Stimulated activated naive CD4-positive, alpha-beta T cell (primary cell): Measurements from ENCODE around the gene ARFRP1.
A peak's percentile ranks its signal among the peaks of the same experiment; 100 is the strongest.
"Not testable (repeated sequence)": the region's sequence is repeated elsewhere in the genome, so short reads cannot be mapped to it uniquely, and the experiment has no call there.

Source experiments
- DNase-seq, 6 experiments: peaks; one replicate each; lab custom pipeline; 2025; lab: John Stamatoyannopoulos, UW

The ARFRP1 gene

DNA sequence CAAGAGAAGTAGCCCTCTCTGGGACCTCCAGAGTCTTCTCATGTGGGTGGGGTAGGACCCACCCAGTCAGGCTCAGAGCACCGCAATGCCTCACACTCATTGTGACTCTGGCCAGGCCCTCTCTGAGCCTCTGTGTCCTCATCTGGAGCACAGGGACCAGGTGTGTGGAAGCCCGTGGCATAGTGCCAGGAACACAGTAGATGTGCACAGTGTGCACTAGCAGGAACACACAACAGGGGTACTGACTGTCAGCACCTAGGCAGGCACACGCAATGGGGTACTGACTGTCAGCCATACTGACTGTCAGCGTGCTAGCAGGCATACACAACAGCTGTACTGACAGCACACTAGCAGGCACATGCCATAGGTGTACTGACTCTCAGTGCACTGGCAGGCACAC lies 52.5 kb downstream of the ARFRP1 start:
- no peak for DNase-seq

DNA sequence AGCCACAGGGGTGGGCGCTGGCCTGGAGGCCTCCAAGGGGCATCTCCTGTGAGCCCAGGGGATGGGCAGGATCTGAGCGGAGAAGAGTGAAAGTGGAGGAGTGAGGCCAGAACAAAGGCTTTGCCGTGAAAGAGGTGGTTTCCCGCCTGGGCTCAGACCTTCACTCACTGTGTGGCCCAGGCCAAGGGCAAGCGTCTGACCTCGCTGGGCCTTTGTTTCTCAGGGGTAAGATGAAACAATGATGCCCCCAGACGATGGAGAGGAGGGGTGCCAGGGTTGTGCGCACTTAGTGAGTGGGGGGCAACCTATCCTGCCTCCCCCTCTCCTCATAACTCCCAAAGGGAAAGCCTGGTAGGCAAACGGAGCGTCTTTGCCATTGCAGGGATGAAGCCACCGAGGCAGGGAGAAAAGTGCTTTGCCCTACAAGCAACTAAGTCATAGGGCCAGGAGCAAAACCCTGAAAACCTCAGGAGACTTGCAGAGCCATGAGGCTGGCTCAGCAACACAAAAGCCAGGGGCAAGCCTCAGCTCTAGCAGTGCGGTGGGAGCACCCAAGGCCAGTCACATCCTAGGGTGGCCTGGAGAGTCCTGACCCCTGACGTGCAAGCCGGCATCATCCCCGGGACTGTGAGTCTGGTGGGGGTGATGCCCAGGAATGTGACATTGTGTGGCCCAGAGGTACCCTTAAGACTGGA lies 53.7 kb downstream of the ARFRP1 start:
- DNase-seq = peak in 1 of 6 experiments; percentile 9

DNA sequence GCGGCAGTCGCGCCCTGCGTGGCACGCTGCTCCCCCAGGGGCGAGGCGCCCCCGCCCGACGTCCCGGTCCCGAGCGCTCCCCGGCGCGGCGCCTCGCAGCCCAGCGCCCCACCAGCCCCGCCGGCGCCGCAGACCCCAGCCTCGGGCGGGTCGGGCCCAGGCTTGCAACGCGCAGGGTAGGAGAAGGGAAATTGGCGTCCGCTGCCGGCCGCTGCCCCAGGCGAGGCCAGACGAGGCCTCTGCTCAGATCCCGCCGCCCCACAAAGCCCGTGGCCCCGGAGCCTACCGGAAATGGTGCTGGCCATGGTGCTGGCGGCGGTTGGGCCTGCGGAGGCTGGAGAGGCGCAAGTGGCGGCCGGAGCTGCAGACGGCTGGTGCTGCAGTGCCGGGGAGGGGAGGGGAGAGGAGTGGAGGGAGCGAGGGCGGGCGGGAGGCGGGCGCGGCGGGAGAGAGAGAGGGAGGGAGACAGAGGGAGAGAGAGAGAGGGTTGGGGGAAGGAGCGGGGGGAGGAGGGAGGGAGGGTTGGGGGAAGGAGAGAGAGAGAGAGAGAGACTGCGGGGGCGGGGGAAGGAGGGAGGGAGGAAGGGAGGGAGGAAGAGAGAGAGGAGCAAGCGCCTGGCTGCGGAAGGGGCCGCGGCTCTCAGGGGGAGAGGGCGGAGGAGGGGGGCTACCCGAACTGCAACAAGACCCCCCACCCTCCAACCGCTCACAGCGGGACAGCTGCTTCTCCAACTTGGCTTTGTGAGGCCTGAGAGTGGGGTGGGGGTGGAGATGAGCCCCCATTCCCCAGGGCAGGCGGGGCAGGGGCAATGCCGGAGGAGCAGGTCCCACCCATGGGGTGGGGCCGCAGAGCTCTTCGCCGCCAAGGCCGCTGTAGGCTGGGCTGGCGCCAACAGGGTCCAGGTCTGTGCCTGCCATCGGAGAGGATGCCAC lies 54.5 kb downstream of the ARFRP1 start, which contains the start of gene STMN3:
Gene STMN3 (minus strand): TSS at position 384 of the 933 bp plus-strand sequence. CDS start 79 bp downstream, at position 305.
- DNase-seq = peak; percentile 57 to 74 (median 66)

DNA sequence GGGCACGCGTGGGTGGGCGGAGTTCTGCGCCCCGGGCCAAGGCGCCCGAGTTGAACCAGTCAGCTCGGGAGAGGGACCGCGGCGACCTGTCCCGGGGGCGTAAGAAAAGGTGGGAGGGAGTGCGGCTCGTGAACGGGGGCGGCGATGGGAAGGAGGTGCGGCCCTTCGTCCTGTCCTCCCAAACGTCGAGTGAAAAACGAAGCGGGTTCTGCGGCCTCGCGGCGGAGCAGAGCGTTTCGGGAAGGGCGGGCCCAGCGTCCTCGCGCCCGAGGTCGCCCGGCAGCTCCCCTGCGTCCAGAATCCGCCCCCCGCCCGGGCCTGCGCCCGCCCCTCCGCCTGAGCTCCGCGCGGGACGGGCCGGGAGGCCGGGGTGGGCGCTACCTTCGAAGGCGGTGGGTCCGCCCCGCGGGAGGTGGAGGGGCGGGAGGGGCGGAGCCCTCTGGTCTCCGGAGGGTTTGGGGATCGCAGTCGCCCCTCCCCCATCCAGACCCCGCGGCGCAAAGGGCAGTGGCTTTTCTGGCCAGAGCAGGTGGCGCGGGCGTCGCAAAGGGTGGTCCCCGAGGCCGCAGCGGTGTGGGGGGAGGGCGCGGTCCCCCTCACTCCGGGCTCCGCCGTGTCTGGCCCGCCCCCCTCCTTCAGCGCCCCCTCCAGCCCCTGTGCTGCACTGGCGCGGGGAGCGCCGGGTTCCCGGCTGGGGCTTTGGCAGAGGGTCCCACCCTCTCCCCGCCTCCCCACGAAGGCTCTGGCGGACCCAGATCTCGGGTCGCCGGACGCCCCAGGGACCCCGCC lies 55.4 kb downstream of the ARFRP1 start:
- DNase-seq = peak; percentile 15 to 62 (median 48)

DNA sequence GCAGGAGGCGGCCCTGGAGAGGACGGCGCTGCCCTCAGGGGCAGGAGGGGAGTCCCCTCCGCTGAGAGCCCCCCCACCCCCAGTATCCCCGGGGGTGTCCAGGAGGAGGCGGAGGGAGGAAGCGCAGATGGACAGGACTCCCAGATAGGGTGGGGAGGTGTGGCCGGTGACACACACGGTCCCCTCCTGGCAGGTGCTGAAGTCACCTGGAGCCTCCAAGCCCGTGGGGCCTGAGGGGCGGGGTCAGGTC lies 55.9 kb downstream of the ARFRP1 start:
- DNase-seq = peak in 3 of 6 experiments; percentile 24 to 56 (median 31)

DNA sequence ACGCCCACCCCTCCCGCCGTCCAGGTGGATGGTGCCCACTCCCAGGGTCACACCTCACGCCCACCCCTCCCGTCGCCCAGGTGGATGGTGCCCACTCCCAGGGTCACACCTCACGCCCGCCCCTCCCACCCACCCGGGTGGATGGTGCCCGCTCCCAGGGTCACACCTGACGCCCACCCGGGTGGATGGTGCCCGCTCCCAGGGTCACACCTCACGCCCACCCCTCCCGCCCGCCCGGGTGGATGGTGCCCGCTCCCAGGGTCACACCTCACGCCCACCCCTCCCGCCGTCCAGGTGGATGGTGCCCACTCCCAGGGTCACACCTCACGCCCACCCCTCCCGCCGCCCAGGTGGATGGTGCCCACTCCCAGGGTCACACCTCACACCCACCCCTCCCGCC lies 57.3 kb downstream of the ARFRP1 start:
- DNase-seq = not testable (repeated sequence)

DNA sequence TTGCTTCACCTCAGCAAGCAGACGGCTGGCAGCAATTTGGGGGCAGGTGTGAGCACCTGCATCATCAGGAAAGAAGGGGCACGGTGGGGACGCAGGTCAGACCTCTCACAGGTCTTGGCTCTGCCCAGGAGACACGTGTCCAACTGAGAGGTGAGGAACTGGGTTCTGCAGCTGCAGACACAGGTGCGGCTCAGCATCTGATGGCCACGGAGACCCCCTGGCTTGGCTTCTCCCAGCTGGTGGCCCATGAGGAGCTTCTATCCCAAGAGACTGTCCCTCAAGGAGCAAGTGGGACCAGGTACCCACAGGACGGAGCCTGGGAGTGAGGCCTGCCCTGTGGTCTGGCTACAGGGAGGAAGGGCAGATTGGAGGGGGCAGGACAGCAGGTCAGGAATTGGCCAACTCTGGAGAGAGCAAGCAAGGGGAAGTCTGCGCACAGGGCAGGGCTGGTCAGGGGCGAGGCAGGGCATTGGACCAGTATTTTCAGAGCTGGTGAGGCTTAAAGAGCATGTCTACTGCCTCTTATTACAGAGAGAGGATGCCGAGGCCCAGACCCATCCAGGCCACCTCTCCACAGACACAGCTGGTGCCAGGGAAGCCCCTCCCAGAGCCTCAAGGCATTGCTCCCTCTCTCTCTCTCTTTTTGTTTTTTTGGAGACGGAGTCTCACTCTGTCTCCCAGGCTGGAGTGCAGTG lies 58.7 kb downstream of the ARFRP1 start:
- no peak for DNase-seq
